ENCODE results near the gene OR7G2.

The OR7G2 gene

GRCh38 chr19:9107375-9107774 is at the start of gene OR7G2:
Gene OR7G2 (minus strand): TSS chr19:9107475. CDS start chr19:9103243, 4,232 bp downstream.
- no peak for DNase-seq

GRCh38 chr19:9156304-9156703 is 49.0 kb upstream of the OR7G2 start:
- DNase-seq = no peak

DNA sequence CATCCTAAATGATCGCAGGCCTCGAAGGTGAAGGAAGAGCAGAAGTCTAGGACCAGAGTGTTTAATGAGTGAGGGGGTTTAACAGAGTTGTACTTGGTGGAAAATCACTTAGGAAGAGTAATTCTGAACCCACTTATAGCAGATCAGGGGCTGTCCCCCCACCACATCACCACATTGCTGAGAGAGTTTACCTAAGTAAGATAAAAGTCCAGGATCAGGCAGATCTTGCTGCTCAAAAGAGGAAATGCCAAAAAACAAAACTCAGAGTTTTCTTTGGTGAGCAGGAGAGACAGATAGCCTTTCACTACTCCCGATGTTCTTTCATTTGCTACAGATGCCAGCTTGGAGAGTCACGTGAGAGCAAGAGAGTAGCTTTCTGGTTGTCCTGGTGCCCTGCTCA is 48.3 kb upstream of the OR7G2 start:
- DNase-seq = no peak

DNA sequence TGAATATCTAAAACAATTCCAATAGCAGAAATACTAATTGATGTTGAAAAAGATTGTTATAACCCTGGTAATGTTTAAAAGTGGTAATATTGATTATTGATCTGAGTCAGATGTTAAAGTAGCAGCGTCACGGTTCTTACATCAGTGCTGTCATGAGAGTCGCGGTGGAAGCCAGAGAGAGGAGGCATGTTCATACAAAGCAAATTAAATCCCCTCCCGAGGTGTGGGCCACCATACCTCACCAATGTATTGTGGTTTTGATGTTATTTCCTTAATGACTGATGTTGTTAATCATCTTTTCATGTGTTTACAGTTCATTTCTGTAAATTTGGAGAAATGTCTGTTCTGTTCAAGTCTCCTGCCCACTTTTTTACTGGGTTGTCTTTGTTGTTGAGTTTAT is 44.1 kb upstream of the OR7G2 start:
- DNase-seq = no peak

DNA sequence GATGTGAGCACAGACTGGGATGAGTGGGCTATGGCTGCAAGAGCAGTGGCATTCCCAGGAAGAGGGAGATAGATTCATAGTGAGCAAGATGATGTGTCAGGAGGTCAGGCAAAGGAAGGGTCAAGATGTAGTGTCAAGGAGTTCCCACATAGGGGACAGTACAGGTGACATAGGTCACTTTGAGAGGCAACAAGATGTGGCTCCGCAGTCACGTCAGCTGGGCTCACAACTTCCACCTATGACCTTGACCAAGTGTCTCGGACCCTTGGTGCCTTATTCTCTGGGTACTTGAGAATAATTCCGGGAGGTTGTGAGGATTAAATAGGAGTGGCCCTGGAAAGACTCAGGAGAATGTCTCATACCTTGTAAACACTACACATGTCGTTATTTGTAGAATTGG is 43.4 kb upstream of the OR7G2 start:
- no peak for DNase-seq

DNA sequence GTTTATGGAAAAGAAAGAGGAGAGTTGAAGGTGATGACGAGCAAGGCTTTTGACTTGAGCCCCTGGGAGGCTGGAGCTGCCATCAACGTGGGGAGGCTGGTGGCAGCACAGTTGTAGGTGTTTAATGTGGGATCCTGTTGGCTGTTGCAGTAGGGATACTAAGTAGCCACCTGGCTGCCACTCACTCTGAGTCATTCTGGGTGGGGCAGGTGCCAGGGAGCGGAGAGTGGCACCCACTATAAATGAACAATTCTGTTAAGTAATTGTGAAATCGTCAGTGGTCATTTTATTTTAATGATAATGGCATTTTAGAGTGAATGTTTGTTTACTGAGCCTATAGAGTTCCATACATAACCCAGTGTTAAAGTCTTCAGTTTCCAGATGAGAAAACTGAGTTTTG is 42.7 kb upstream of the OR7G2 start:
- DNase-seq = no peak

DNA sequence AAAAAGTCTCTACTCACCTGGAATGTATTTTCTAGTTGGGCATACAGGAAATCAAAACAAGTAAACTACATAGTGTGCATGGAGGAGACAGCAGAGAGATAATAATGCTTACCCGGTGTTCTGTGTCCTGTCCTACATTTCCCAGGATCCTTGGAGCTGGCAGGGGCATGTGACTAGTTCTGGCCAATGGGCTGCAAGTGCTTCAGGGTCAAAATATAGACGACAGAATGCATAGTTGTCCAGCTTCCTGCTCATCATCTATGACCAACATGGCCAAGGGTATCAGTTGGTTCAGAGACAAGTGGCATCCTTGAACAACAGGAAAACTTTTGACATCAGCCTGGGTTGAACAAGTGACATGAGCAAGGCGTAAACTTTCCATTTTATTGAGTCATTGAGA is 41.4 kb upstream of the OR7G2 start:
- DNase-seq = no peak

DNA sequence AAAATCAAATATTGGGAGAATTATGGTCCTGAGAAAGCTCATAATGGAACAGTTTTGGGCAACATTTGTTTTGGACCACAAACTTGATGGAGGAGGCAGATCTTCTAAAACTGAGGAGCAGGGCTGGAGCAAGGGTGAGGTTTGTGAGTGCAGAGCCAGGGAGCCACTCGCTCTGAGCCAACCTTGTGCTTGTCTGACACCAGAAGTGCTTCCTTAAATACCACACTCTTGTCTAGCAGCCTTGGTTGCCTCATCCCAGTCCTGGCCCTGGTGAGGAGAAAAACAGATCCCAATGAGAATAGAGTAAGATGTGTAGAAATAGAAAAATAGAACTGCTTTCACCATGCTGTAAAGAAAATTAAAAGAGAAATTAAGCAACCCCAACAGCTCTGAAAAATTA is 39.6 kb upstream of the OR7G2 start:
- no peak for DNase-seq

GRCh38 chr19:9144920-9145319 is 37.6 kb upstream of the OR7G2 start:
- DNase-seq = no peak

- peak; percentile 77 to 78 (median 78) for DNase-seq
Observed at GRCh38 chr19:9140159-9140874, 33.0 kb upstream of the OR7G2 start, which contains the start of gene ZNF317. Gene ZNF317 (plus strand): TSS chr19:9140397. CDS start chr19:9156017, 15,620 bp downstream.

DNA sequence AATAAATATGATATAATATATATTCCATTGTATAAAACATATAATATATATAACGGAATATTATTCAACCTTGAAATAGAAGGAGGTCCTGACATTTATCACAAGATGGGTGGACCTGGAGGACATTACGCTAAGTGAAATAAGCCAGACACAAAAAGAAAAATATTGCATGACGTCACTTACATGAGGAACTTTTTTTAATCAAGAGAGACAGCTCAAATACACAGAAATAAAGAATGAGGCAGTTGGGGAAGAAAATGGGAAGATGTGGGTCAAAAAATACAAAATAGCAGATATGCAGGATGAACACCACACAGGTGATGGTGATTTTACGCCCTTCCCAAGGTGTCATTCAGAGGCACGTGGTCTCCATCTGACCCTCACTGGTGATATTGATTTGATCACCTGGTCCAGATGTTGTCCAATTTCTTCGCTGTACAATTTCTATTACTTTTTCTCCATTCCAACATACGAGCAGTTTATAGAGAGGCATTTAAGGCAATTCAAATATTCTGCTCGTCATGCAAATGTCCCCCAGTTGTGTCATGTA is 32.4 kb upstream of the OR7G2 start:
- no peak for DNase-seq

- no peak for DNase-seq
Observed at GRCh38 chr19:9132422-9132821, 25.1 kb upstream of the OR7G2 start.

DNA sequence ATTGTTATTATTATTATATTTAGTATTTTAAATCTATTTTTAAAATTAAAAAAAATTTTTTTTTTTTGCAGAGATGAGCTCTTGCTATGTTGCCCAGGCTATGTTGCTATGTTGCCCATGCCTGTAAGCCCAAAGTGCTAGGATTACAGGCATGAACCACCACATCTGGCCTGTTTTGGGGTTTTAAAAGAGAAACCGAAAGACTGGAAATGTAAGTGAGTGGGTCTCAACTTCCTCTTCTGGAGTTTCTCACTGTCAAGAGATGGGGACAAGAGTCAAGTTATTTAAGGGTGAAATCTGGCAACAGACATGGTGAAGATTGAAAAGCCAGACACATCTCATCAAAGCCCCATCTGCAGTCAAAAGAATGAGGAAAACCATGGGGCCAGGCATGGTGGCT is 23.7 kb upstream of the OR7G2 start:
- DNase-seq = no peak

DNA sequence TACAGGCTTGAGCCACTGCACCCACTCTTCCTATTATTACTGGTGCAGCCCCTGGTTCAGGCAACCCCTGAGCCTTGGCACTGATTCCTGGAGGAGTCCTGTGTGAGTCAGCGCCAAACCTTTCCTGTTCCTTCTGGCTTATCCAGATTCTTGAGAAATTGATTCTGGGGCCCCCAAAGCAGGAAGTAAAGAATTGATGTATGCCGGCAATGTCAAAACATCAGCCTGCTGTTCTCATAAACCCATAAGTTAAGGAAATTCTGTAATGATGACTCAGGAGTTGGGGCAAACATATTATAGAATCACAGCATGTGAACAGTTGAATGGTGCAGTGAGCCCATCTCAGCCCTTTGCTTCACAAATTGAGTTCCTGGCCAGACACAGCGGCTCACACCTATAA is 20.9 kb upstream of the OR7G2 start:
- DNase-seq = no peak

GRCh38 chr19:9126900-9127405 is 19.7 kb upstream of the OR7G2 start, which contains the start of gene OR7G3:
Gene OR7G3 (minus strand): TSS chr19:9126950. CDS start chr19:9126950, 0 bp downstream.
- DNase-seq = no peak

DNA sequence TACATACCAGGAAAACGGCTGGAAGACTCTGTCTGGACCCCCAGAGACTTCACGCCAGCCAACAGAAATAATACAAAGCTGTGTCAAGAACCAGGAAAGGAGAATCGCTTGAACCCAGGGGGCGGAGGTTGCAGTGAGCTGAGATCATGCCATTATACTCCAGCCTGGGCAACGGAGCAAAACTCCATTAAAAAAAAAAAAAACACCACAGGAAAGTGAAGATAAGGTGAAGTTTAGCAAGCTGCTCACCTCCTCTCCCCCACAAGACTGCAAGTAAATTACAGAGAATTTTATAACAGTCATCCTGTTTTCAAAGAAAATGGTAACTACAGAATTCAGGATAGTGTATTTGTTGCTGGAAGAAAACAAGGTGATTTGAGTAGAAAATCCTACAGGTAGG is 9.3 kb upstream of the OR7G2 start:
- DNase-seq = no peak

- DNase-seq = no peak
Observed at GRCh38 chr19:9115307-9115813, 8.1 kb upstream of the OR7G2 start, which contains the start of gene OR7G1. Gene OR7G1 (minus strand): TSS chr19:9115763. CDS start chr19:9115763, 0 bp downstream.

- DNase-seq = no peak
Observed at GRCh38 chr19:9109959-9110358, 2.7 kb upstream of the OR7G2 start.

DNA sequence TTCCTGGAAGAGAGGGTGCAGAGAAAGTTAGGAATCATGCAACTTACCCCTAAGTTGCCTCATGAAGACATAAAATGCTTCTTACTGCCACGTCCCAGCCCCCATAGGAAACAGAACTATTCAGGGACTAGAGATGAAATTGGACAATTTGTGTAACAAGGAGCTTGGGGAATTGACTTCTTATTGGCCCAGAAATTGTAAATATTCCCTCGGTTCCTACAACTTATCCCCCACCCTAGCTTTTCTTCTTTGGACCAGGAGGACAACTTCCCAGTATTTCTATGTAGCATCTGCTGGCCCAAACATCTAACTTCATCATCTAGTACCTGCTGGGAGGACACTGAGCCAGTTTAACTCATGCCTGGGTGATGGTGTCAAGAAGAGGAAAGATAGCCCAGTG is 20.5 kb downstream of the OR7G2 start, which contains the start of gene OR1M1:
Gene OR1M1 (plus strand): TSS at position 301 of the 400 bp plus-strand sequence. CDS start 6,184 bp downstream, outside the sequence.
- no peak for DNase-seq

DNA sequence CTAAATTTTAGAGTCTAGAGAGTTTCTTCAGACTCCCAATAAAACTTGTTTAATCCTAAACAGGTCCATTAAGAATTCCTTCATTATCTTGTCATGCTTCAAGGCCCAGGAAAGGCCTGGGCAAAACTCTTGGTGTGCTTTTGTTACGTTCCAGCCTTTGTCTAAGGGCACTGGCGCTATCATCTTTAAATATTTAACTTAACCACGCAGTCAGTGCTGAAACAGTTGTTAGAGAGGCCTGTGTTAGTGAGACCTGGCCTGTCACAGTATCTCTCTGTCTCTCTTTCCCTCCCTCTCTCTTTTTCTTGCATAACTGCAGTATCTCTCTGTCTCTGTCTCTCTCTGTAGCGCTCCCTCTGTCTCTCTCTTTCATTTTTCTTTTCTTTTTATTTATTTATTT is 28.6 kb downstream of the OR7G2 start:
- no peak for DNase-seq

GRCh38 chr19:9076901-9077300 is 30.4 kb downstream of the OR7G2 start:
- no peak for DNase-seq

DNA sequence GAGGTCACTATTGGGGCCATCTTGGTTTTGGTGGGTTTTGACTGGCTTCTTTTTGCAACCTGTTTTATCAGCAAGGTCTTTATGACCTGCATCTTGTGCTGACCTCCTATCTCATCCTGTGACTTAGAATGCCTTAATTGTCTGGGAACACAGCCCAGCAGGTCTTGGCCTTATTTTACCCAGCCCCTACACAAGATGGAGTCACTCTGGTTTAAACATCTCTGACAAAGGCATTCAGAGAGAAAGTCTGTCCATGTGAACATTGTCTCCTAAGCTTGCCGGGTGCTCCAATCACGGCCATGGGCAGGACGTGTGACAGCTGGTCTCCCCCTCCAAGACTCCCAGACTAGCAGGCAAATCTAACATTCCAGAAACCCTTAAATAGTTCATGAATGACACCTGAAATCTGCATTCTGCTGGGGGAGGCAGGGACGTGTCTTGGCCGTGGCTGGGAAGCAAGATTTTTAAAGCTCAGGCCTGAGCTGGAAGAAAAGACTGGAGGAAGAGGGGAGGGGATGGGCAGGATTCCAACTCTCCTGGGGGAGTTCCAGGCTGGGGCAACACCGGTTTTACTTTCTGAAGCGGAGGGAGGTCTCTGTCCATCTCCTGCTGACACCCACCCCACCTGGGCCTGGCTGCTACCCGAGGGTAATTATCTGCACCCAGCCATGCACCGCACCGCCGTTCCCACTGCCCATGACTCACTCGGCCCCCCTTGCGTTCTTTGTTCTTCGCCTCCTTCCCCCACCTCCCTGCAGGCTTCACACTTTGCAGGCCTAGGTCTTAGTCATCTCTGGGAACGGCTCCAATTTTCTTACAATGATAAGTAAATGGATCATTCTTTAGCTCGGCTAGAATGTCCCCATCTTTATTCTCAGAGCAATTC is 32.0 kb downstream of the OR7G2 start:
- no peak for DNase-seq

GRCh38 chr19:9073806-9074205 is 33.5 kb downstream of the OR7G2 start:
- DNase-seq = no peak
